OCI-LY3 (cell line): Measurements from ENCODE around the gene LIMD2.

Experiments used
- H2AFZ ChIP-seq: fragments of 200-600, 300-600 bp; shearing (Covaris generic); 2 replicates; pipeline ENCODE4 v1.6.0; 2014; ENCODE audit warnings: antibody characterized with exemption, low read depth, low read length
- H3K27ac ChIP-seq: fragments of 200-600, 300-600 bp; sonication (generic); 2 replicates; pipeline ENCODE4 v1.5.1; 2014; ENCODE audit warnings: mild to moderate bottlenecking, low read length, moderate library complexity, mixed read lengths
- H3K27me3 ChIP-seq: fragments of 200-600, 300-600 bp; sonication (generic); 2 replicates; pipeline ENCODE4 v1.6.1; 2014; ENCODE audit warnings: low read depth, low read length, mixed read lengths
- H3K36me3 ChIP-seq: fragments of 200-600, 300-600 bp; sonication (generic); replicated peaks from 2 replicates; pipeline ENCODE3; 2014; ENCODE audit warnings: low read depth, low read length, mixed read lengths
- H3K4me1 ChIP-seq: fragments of 300-600, 200-600 bp; sonication (generic); 2 replicates; pipeline ENCODE4 v1.6.1; 2014; ENCODE audit warnings: low read length, mixed read lengths
- H3K4me2 ChIP-seq: fragments of 200-600, 300-600 bp; sonication (generic); 2 replicates; pipeline ENCODE4 v1.6.1; 2014; ENCODE audit warnings: low read length, mixed read lengths
- H3K4me3 ChIP-seq: fragments of 300-600, 200-600 bp; sonication (generic); 2 replicates; pipeline ENCODE4 v1.5.1; 2014; ENCODE audit warnings: antibody characterized with exemption, mild to moderate bottlenecking, low read length, moderate library complexity
- H3K79me2 ChIP-seq: fragments of 300-600, 200-600 bp; shearing (Covaris generic); 2 replicates; pipeline ENCODE4 v1.6.1; 2014; ENCODE audit warnings: mild to moderate bottlenecking, low read length, mixed read lengths
- H3K9ac ChIP-seq: fragments of 300-600, 200-600 bp; shearing (Covaris generic); 2 replicates; pipeline ENCODE4 v1.6.0; 2014; ENCODE audit warnings: mild to moderate bottlenecking, low read length, moderate library complexity
- H3K9me3 ChIP-seq: fragments of 200-600, 300-600 bp; shearing (Covaris generic); 2 replicates; pipeline ENCODE4 v1.6.1; 2014; ENCODE audit warnings: low read length, mixed read lengths; ENCODE audit not compliant: insufficient read depth
- H4K20me1 ChIP-seq: fragments of 200-600, 300-600 bp; sonication (generic); 2 replicates; pipeline ENCODE4 v1.6.1; 2016; ENCODE audit warnings: low read length, mixed read lengths; ENCODE audit not compliant: insufficient read depth
- CTCF ChIP-seq: fragments of 200-600, 300-600 bp; sonication (generic); IDR thresholded peaks from 2 replicates; pipeline ENCODE4 v1.5.1; 2014; ENCODE audit warnings: antibody characterized with exemption, low read length, low read depth
- EZH2phosphoT487 ChIP-seq: fragments of 200-600 bp; shearing (Covaris generic); IDR thresholded peaks from 2 replicates; pipeline ENCODE4 v1.6.1; 2018; ENCODE audit warnings: antibody characterized with exemption, mixed run types, low read depth

Gene LIMD2

GRCh38 chr17:63696381-63696961, 3.5 kb downstream of the LIMD2 start:
- H3K4me1 ChIP-seq = peaks cover 48% of the 10 kb centered on the region
- H3K36me3 ChIP-seq = peaks cover 36% of the 10 kb centered on the region
- no peak overlapping the region for H2AFZ ChIP-seq
- peak overlapping the region; percentile 97; the same call in 1 of the 2 replicates for H3K4me3 ChIP-seq
- no peaks in the 10 kb centered on the region for H3K27me3 ChIP-seq
- peak overlapping the region; percentile 99 for H3K9ac ChIP-seq
- H3K9me3 ChIP-seq = peaks cover 8% of the 10 kb centered on the region; the same call in 1 of the 2 replicates
- peaks cover 10% of the 10 kb centered on the region; the same call in 1 of the 2 replicates for H4K20me1 ChIP-seq
- H3K27ac ChIP-seq = peak overlapping the region; percentile 91
- TF ChIP-seq CTCF (peak; percentile 40), EZH2phosphoT487 (no peak)
- peak overlapping the region; percentile 99 for H3K4me2 ChIP-seq
- H3K79me2 ChIP-seq = peaks cover 29% of the 10 kb centered on the region

- no peak overlapping the region for H3K4me3 ChIP-seq
- H3K27ac ChIP-seq = peak overlapping the region; percentile 6; the same call in 1 of the 2 replicates
- H3K4me2 ChIP-seq = peak overlapping the region; percentile 8; the same call in 1 of the 2 replicates
- H3K4me1 ChIP-seq = peaks cover 42% of the 10 kb centered on the region
- no peak overlapping the region for H3K9ac ChIP-seq
- H4K20me1 ChIP-seq = peaks cover 10% of the 10 kb centered on the region; the same call in 1 of the 2 replicates
- no peaks in the 10 kb centered on the region for H3K27me3 ChIP-seq
- no peak overlapping the region for H2AFZ ChIP-seq
- peaks cover 23% of the 10 kb centered on the region for H3K79me2 ChIP-seq
- TF ChIP-seq EZH2phosphoT487 (no peak), CTCF (no peak)
- peaks cover 31% of the 10 kb centered on the region for H3K36me3 ChIP-seq
- peaks cover 2% of the 10 kb centered on the region; the same call in 1 of the 2 replicates for H3K9me3 ChIP-seq
These were observed 4.0 kb downstream of the LIMD2 start for GRCh38 chr17:63695889-63696288.

GRCh38 chr17:63694950-63695773, 4.8 kb downstream of the LIMD2 start:
- H4K20me1 ChIP-seq = peaks cover 10% of the 10 kb centered on the region; the same call in 1 of the 2 replicates
- H3K4me1 ChIP-seq = peaks cover 39% of the 10 kb centered on the region
- H3K9ac ChIP-seq = no peak overlapping the region
- peak overlapping the region; percentile 8 for H3K4me2 ChIP-seq
- TF ChIP-seq EZH2phosphoT487 = no peak
- TF ChIP-seq CTCF = no peak
- H2AFZ ChIP-seq = no peak overlapping the region
- H3K4me3 ChIP-seq = peak overlapping the region; percentile 1; the same call in 1 of the 2 replicates
- peak overlapping the region; percentile 6; the same call in 1 of the 2 replicates for H3K27ac ChIP-seq
- H3K27me3 ChIP-seq = no peaks in the 10 kb centered on the region
- no peaks in the 10 kb centered on the region for H3K9me3 ChIP-seq
- peaks cover 31% of the 10 kb centered on the region for H3K36me3 ChIP-seq
- peaks cover 20% of the 10 kb centered on the region for H3K79me2 ChIP-seq
